Nephron (organoid): ENCODE data around the gene HSF5.

Source experiments
- H3K27ac Mint-ChIP-seq, 3 experiments: 2 replicates each; pipeline ENCODE4 v1.8.0; 2020; ENCODE audit warnings: mixed read lengths in 3 of 3, mild to moderate bottlenecking in 2 of 3, moderate library complexity in 1 of 3
- H3K27me3 Mint-ChIP-seq: 2 replicates; pipeline ENCODE4 v1.8.0; 2021; ENCODE audit warnings: low read depth, mild to moderate bottlenecking, moderate library complexity, mixed read lengths
- H3K36me3 Mint-ChIP-seq: 2 replicates; pipeline ENCODE4 v1.8.0; 2020; ENCODE audit warnings: low read depth, mixed read lengths
- H3K4me1 Mint-ChIP-seq: 2 replicates; pipeline ENCODE4 v1.8.0; 2020; ENCODE audit warnings: mixed read lengths
- H3K4me3 Mint-ChIP-seq, 3 experiments: 2 replicates each; pipeline ENCODE4 v1.8.0; 2020; ENCODE audit warnings: mild to moderate bottlenecking in 3 of 3, mixed read lengths in 3 of 3, moderate library complexity in 2 of 3
- H3K9me3 Mint-ChIP-seq: 2 replicates; pipeline ENCODE4 v1.8.0; 2020; ENCODE audit warnings: mixed read lengths
- CTCF ChIP-seq, 3 experiments: fragments of 200-600 bp; sonication (generic); IDR thresholded peaks; one replicate each; pipeline ENCODE4 v1.5.0; 2021; ENCODE audit warnings: antibody characterized with exemption in 3 of 3; ENCODE audit not compliant: unreplicated experiment in 3 of 3

The HSF5 gene

GRCh38 chr17:58515286-58515685 is 27.1 kb upstream of the HSF5 start:
- no peak for TF ChIP-seq CTCF (IDR thresholded peaks at IDR 0.05; ENCODE audit: unreplicated experiment in 3 of 3)
- Mint-ChIP-seq H3K27ac (peak overlapping the region; percentile 6 to 71 (median 71)), H3K27me3 (no peaks in the 10 kb centered on the region), H3K36me3 (peaks cover 24% of the 10 kb centered on the region), H3K4me1 (peaks cover 45% of the 10 kb centered on the region), H3K9me3 (no peaks in the 10 kb centered on the region), H3K4me3 (peak overlapping the region; percentile 87 to 95 (median 92))

- H3K27me3 Mint-ChIP-seq, result no peaks in the 10 kb centered on the region
- no peaks in the 10 kb centered on the region for H3K9me3 Mint-ChIP-seq
- peak overlapping the region; percentile 6 to 71 (median 71) for H3K27ac Mint-ChIP-seq
These were observed 26.6 kb upstream of the HSF5 start for GRCh38 chr17:58514770-58515157.

GRCh38 chr17:58513965-58514769 is 26.0 kb upstream of the HSF5 start, which contains the start of gene MTMR4:
TSS of gene MTMR4 (minus strand) at chr17:58514638. CDS start at chr17:58514407, 231 bp downstream.
- Mint-ChIP-seq H3K9me3 (no peaks in the 10 kb centered on the region), H3K4me3 (peak within 1 kb of the TSS; percentile 94 to 95 (median 95)), H3K27me3 (no peaks in the 10 kb centered on the region), H3K4me1 (peaks cover 40% of the 10 kb centered on the region), H3K27ac (peak within 1 kb of the TSS; percentile 54 to 77 (median 75)), H3K36me3 (peaks cover 35% of the 10 kb centered on the region)
- no peak for TF ChIP-seq CTCF (IDR thresholded peaks at IDR 0.05; ENCODE audit: unreplicated experiment in 3 of 3)

More at GRCh38 chr17:58514770-58515157, 26.6 kb upstream of the HSF5 start:
- no peak for TF ChIP-seq CTCF (IDR thresholded peaks at IDR 0.05; ENCODE audit: unreplicated experiment in 3 of 3)
- H3K4me1 Mint-ChIP-seq, result peaks cover 40% of the 10 kb centered on the region
- H3K36me3 Mint-ChIP-seq, result peaks cover 29% of the 10 kb centered on the region
- H3K4me3 Mint-ChIP-seq, result peak overlapping the region; percentile 87 to 95 (median 92)

- TF ChIP-seq CTCF (IDR thresholded peaks at IDR 0.05; ENCODE audit: unreplicated experiment in 3 of 3), result no peak
- Mint-ChIP-seq H3K4me1 (peaks cover 35% of the 10 kb centered on the region), H3K4me3 (peak overlapping the region; percentile 93 to 95 (median 94)), H3K36me3 (peaks cover 40% of the 10 kb centered on the region), H3K27me3 (no peaks in the 10 kb centered on the region), H3K27ac (peak overlapping the region; percentile 54 to 77 (median 75)), H3K9me3 (no peaks in the 10 kb centered on the region)
These were observed 25.2 kb upstream of the HSF5 start for GRCh38 chr17:58513267-58513964.

GRCh38 chr17:58510075-58510474 is 21.9 kb upstream of the HSF5 start:
- H3K27me3 Mint-ChIP-seq, result no peaks in the 10 kb centered on the region
- no peak overlapping the region for H3K4me3 Mint-ChIP-seq
- no peak overlapping the region for H3K27ac Mint-ChIP-seq
- no peak for TF ChIP-seq CTCF (IDR thresholded peaks at IDR 0.05; ENCODE audit: unreplicated experiment in 3 of 3)
- H3K36me3 Mint-ChIP-seq, result peaks cover 63% of the 10 kb centered on the region
- no peaks in the 10 kb centered on the region for H3K9me3 Mint-ChIP-seq
- peaks cover 16% of the 10 kb centered on the region for H3K4me1 Mint-ChIP-seq
